ENCODE results near the gene SGPP2. TPM values are rescaled to one million over a fixed set of nuclear protein-coding genes. Genes with fewer than 3 reads are reported as not detected.
"Not testable (repeated sequence)": the region's sequence is repeated elsewhere in the genome, so short reads cannot be mapped to it uniquely, and the experiment has no call there.

SGPP2 gene
- total RNA-seq, 1 experiment from 2014 or later = not detected

GRCh38 chr2:222576171-222577081 lies 152.1 kb downstream of the SGPP2 start:
- DNase-seq (ENCODE audit: low read depth) = no peak

- DNase-seq (ENCODE audit: low read depth) = no peak
Measured at GRCh38 chr2:222577341-222577740, 153.0 kb downstream of the SGPP2 start.

- DNase-seq (ENCODE audit: low read depth) = peak; percentile 24
Measured at GRCh38 chr2:222582928-222583327, 158.6 kb downstream of the SGPP2 start.

- DNase-seq (ENCODE audit: low read depth) = not testable (repeated sequence)
Measured at GRCh38 chr2:222584589-222584988, 160.2 kb downstream of the SGPP2 start.

- DNase-seq (ENCODE audit: low read depth) = no peak
Measured at GRCh38 chr2:222591661-222592060, 167.3 kb downstream of the SGPP2 start.

GRCh38 chr2:222592176-222592575 lies 167.8 kb downstream of the SGPP2 start:
- DNase-seq (ENCODE audit: low read depth) = no peak

- peak; percentile 26 for DNase-seq (ENCODE audit: low read depth)
Measured at GRCh38 chr2:222594679-222595078, 170.3 kb downstream of the SGPP2 start.

GRCh38 chr2:222595581-222595980 lies 171.2 kb downstream of the SGPP2 start:
- DNase-seq (ENCODE audit: low read depth) = no peak

GRCh38 chr2:222598611-222599010 lies 174.3 kb downstream of the SGPP2 start:
- DNase-seq (ENCODE audit: low read depth) = no peak

GRCh38 chr2:222603501-222603900 lies 179.2 kb downstream of the SGPP2 start:
- DNase-seq (ENCODE audit: low read depth) = no peak

- DNase-seq (ENCODE audit: low read depth) = peak; percentile 52
Measured at GRCh38 chr2:222604749-222605515, 180.6 kb downstream of the SGPP2 start.

GRCh38 chr2:222606306-222606705 lies 182.0 kb downstream of the SGPP2 start:
- DNase-seq (ENCODE audit: low read depth) = peak; percentile 7

GRCh38 chr2:222608081-222608480 lies 183.7 kb downstream of the SGPP2 start:
- DNase-seq (ENCODE audit: low read depth) = no peak

- DNase-seq (ENCODE audit: low read depth) = no peak
Measured at GRCh38 chr2:222609381-222609780, 185.0 kb downstream of the SGPP2 start.

Other genes with a start within 250 kb of the SGPP2 start
- gene PAX3, start 125.5 kb upstream of the SGPP2 start, total RNA-seq (2014; rRNA removed; shearing (Covaris generic)) = 31.7 and 35.4 TPM in 2 replicates
- 48.3 and 59.4 TPM in 2 replicates for gene FARSB, start 231.5 kb downstream of the SGPP2 start, total RNA-seq (2014; rRNA removed; shearing (Covaris generic))
- gene MOGAT1, start 247.1 kb downstream of the SGPP2 start, total RNA-seq (2014; rRNA removed; shearing (Covaris generic)) = 0.24 and 0.29 TPM in 2 replicates

Measured in RPMI7951 (cell line).